Stomach (tissue), 4 donors: ENCODE measurements around the gene ISCA2.

ENCODE experiments used
- CTCF ChIP-seq, 7 experiments: fragments of 450-650 bp in 4 of 7; fragments of 200-600 bp in 3 of 7; sonication (generic) in 3 of 7; IDR thresholded peaks; one replicate each; pipeline ENCODE4 v1.5.1; 2016 to 2019; ENCODE audit warnings: antibody characterized with exemption in 7 of 7, control low read depth in 2 of 7, mild to moderate bottlenecking in 1 of 7
- POLR2A ChIP-seq, 4 donors: fragments of 450-650 bp; IDR thresholded peaks; one replicate each; pipeline ENCODE4 v1.6.1; 2016; ENCODE audit warnings: antibody characterized with exemption in 4 of 4, control low read depth in 2 of 4, mild to moderate bottlenecking in 1 of 4, moderate library complexity in 1 of 4

- TF ChIP-seq POLR2A (IDR thresholded peaks at IDR 0.05) (no peak), CTCF (IDR thresholded peaks at IDR 0.05) (peak in 2 of 7 experiments; percentile 20 to 33)
Observed at GRCh38 chr14:74502236-74503019, 8.9 kb downstream of the ISCA2 start.
